ENCODE data around the gene PDGFRB.

GRCh38 chr5:150066901-150067396 lies 88.7 kb downstream of the PDGFRB start:
- TF ChIP-seq FOXM1 (IDR thresholded peaks at IDR 0.05; ENCODE audit: borderline replicate concordance, low read depth) (no peak), TAF1 (IDR thresholded peaks at IDR 0.05; ENCODE audit: low read depth) (no peak), CEBPB (IDR thresholded peaks at IDR 0.05) (no peak), EP300 (IDR thresholded peaks at IDR 0.05; ENCODE audit: borderline replicate concordance) (no peak)
- TF ChIP-seq, protein P1, sequence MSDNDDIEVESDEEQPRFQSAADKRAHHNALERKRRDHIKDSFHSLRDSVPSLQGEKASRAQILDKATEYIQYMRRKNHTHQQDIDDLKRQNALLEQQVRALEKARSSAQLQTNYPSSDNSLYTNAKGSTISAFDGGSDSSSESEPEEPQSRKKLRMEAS (IDR thresholded peaks at IDR 0.05), result no peak
